ENCODE data around the gene WDR82.
A peak's percentile ranks its signal among the peaks of the same experiment; 100 is the strongest.

The WDR82 gene

DNA sequence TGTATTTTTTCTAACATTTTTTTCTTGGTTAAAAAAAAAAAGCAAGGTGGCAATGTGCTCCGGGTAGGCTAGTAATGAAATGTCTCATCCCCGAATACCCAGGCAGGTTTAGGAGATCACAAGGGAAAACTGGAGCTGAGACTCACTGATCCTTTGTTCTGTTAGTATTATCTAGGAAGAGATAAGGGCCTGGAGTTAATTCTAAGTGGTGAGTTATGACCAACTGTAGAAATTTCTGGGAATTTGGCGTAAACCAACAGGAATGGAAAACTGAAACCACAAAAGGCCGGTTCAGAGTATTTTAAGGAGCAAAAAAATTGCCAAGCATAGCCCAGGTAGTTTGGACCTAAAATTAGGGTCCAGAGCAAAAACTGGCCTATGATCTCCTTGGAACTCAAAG lies 20.5 kb downstream of the WDR82 start:
- no peak overlapping the region for H3K27ac Mint-ChIP-seq
- DNase-seq, result no peak
- H3K4me1 Mint-ChIP-seq, result peaks cover 96% of the 10 kb centered on the region
- H3K4me3 Mint-ChIP-seq, result no peak overlapping the region
- no peaks in the 10 kb centered on the region for H3K27me3 Mint-ChIP-seq
- H3K9me3 Mint-ChIP-seq, result no peaks in the 10 kb centered on the region
- ATAC-seq, result no peak

DNA sequence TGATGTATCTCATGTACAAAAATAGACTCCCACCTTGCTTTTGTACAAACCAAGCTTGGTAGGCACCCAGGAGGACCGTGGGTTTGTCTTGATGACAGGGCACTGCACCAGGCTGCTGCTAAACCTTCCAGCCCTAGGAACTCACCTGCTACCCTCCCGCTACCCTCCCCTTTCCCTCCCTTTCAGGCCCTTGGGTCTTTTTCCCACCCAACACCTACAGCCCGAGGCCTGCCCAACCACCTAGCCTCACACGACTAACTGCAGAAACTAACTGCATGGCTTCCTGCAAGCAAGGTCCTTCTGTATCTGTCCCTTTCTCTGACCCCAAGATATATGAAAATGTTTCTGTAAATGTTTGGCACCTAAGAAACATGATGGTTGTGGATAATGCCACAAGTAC lies 21.8 kb downstream of the WDR82 start:
- Mint-ChIP-seq H3K27ac (peak overlapping the region in 1 of 2 donors; percentile 27), H3K4me1 (peaks cover 97% of the 10 kb centered on the region), H3K4me3 (no peak overlapping the region), H3K27me3 (no peaks in the 10 kb centered on the region), H3K9me3 (no peaks in the 10 kb centered on the region)
- ATAC-seq (no peak), DNase-seq (no peak)

DNA sequence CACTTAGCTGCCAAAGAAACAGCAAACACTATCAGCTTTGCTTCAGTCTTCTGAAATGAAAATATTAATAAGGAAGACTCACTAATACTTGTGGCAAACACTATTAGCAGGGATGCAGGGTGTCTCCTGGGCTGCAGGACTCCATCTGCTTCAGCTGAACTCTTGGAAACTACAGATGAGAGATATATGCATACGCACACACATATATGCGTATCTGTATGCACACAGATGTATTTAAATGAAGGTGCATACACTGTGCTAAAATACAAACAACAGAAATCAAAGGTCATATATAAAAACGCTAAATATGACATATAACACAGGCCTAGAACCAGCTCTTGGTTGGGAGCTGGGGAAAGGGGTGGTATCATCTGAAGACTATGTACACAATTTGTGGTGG lies 22.3 kb downstream of the WDR82 start:
- H3K4me3 Mint-ChIP-seq, result no peak overlapping the region

DNA sequence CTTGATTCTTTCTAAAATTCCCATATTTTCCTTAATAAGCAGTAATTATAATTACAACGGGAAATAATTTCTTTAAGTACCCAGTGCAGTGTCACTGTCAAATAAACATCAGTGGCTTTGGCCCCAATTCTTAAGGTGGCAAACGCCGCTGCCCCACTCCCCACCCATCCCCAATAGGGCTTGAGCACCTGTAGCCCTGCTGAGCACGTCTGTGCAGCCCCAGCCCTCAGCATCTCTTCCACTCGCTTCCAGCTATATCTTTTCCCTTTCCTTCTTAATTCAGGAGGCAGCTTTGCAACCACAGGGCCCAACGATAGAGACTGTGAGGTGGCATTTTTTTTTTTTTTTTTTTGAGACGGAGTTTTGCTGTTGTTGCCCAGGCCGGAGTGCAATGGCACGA lies 23.8 kb downstream of the WDR82 start:
- DNase-seq (no peak), ATAC-seq (no peak)
- H3K4me3 Mint-ChIP-seq, result peak overlapping the region in 1 of 2 donors; percentile 55
- H3K4me1 Mint-ChIP-seq, result peaks cover 93% of the 10 kb centered on the region
- H3K27me3 Mint-ChIP-seq, result no peaks in the 10 kb centered on the region
- H3K27ac Mint-ChIP-seq, result no peak overlapping the region
- no peaks in the 10 kb centered on the region for H3K9me3 Mint-ChIP-seq

More for the DNA sequence above, 22.3 kb downstream of the WDR82 start:
- H3K27me3 Mint-ChIP-seq, result no peaks in the 10 kb centered on the region
- no peaks in the 10 kb centered on the region for H3K9me3 Mint-ChIP-seq
- DNase-seq, result no peak
- H3K27ac Mint-ChIP-seq, result peak overlapping the region in 1 of 2 donors; percentile 30
- ATAC-seq, result no peak
- H3K4me1 Mint-ChIP-seq, result peaks cover 95% of the 10 kb centered on the region

DNA sequence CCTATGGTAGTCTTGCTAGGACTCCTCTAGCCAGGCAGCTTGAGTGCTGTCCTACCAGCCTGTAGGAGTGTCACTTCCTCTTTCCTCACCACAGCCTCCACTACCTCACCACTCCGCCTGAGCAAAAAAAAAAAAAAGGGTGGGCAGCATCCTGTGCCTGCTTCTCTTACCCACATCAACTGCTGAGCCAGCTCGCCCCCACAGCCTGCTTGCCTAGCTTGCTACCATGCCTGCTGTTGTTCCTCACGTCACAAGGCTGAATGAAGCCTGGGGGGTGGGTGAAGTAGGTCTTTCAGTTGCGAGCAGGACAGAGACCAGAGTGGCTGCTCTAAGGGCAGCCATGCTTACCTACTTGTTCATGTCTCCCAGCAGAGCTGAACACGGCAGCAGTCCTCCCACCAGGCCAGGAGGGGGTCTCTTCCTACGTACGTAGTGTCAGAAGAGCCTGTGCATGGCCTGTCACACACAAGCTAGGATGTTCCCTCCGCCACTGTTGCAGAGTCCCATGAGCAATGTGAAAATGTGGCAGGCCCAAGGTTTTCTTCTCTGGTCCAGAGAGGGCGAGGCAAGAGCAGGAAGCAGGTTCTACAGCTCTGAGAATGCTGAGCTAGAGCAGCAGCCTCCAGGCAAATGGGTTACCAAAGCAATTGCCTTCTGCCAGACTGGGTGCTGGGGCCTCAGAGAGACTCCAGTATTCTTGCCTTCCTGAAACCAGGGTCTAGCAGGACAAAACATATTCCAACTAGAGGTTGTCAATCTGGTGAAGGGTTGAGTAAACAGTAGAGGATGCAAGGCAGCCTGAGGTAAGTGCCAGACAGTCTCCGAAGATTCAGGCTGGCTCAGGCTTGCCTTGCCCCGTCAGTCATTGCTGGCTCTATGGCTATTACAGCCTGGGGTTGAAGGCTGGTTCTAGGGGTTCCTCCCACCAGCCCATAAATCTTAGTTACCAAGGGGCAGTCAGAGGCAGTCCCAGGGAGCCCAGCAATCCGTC lies 24.8 kb downstream of the WDR82 start:
- peak overlapping the region; percentile 90 to 91 for H3K27ac Mint-ChIP-seq
- peak overlapping the region; percentile 81 to 83 for H3K4me3 Mint-ChIP-seq
- H3K9me3 Mint-ChIP-seq, result no peaks in the 10 kb centered on the region
- ATAC-seq, result peak; percentile 95
- H3K4me1 Mint-ChIP-seq, result peaks cover 95% of the 10 kb centered on the region
- no peaks in the 10 kb centered on the region for H3K27me3 Mint-ChIP-seq
- DNase-seq, result peak; percentile 86 to 92

DNA sequence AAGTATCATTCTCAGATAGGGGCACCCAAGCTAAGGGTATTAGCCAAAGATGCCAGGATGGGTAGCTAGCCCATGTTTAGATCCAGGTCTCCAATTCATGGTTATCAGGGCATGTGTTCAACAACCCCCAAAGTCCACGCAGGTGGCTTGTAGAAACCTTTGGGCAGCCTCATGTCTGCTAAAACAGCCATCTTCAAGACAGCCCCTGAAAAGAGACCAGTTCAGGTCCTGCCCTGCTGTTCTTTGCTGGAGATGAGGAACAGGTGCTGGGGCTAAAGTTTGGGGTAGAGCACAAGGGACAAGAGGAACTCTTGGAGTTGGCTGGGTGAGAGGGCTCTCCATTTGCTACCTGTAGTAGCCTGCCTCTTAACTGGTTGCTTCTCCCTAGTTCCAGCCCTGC lies 28.3 kb downstream of the WDR82 start:
- no peak for ATAC-seq
- H3K4me3 Mint-ChIP-seq, result no peak overlapping the region

DNA sequence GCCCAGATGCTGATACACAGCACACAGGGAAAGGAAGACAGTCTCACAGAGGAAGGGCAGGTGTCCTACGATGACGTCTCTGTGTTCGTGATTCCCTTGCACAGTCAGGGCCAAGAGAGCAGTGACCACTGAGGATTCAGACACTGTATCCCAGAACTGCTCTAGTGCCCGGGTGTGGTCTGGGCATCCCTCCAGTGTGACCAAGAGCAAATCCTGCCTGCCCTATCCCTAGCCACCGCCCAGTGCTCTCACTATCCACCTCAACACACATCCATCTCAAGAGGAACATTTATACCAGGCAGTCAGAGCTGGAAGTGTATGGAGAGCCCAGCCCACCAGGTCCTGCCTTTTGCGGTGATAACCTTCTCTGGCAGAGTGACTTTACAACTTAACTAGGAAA lies 28.8 kb downstream of the WDR82 start:
- no peaks in the 10 kb centered on the region for H3K27me3 Mint-ChIP-seq
- peak overlapping the region in 1 of 2 donors; percentile 94 for H3K27ac Mint-ChIP-seq
- H3K9me3 Mint-ChIP-seq, result no peaks in the 10 kb centered on the region
- ATAC-seq (no peak), DNase-seq (peak in 1 of 2 donors; percentile 7)
- peak overlapping the region; percentile 29 to 96 for H3K4me3 Mint-ChIP-seq
- peaks cover 86% of the 10 kb centered on the region for H3K4me1 Mint-ChIP-seq

More for the DNA sequence above, 28.3 kb downstream of the WDR82 start:
- Mint-ChIP-seq H3K27ac (no peak overlapping the region), H3K27me3 (no peaks in the 10 kb centered on the region), H3K4me1 (peaks cover 86% of the 10 kb centered on the region), H3K9me3 (no peaks in the 10 kb centered on the region)
- DNase-seq, result peak in 1 of 2 donors; percentile 9

DNA sequence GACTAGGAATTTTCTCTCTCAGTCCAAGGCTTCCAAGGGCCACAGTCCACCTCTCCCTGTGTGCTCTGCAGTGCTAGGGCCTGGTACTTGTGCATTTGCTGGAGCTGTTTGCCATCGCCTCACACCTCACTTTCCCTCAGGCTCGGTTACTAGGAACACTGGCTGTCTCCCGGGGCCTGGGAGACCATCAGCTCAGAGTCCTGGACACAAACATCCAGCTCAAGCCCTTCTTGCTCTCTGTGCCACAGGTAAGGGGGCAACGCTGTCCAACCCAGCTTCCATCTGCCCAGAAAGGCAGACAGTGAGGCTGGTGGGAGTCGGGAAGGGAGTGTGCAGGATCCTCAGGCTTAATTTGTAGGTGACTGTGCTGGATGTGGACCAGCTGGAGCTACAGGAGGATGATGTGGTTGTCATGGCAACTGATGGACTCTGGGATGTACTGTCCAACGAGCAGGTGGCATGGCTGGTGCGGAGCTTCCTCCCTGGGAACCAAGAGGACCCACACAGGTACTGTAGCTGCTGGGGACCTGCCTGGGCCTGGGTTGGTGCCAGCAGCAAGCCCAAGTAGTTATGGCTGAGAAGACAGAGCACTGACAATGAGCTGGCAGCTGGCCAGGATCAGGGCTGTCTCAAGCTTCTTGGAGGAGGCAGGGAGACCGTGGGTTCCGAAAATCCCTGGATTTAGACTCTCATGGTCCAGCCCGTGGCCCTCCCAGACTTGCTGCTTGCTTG lies 29.5 kb downstream of the WDR82 start:
- DNase-seq (peak in 1 of 2 donors; percentile 24), ATAC-seq (no peak)
- Mint-ChIP-seq H3K27me3 (no peaks in the 10 kb centered on the region), H3K9me3 (no peaks in the 10 kb centered on the region), H3K4me1 (peaks cover 86% of the 10 kb centered on the region), H3K4me3 (peak overlapping the region; percentile 82 to 96), H3K27ac (peak overlapping the region; percentile 7 to 94)

DNA sequence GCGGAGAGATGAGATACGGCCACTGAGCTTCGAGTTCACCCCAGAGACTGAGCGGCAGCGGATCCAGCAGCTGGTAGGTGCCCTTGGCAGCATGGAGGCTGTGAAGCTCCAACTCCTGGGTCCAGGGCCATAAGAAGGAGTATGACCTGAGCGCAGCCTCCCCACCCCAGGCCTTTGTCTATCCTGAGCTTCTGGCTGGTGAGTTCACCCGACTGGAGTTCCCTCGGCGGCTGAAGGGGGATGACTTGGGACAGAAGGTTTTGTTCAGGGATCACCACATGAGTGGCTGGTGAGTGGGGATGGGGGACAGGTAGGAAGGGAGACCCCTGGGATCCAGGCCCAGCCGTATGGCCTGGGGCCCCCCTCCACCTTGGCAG lies 30.3 kb downstream of the WDR82 start:
- no peak for ATAC-seq
- H3K27ac Mint-ChIP-seq, result peak overlapping the region; percentile 62 to 94
- DNase-seq, result no peak
- no peaks in the 10 kb centered on the region for H3K27me3 Mint-ChIP-seq
- H3K9me3 Mint-ChIP-seq, result peaks cover 0 to 5% of the 10 kb centered on the region in 2 donors
- peak overlapping the region; percentile 82 to 96 for H3K4me3 Mint-ChIP-seq
- H3K4me1 Mint-ChIP-seq, result peaks cover 86% of the 10 kb centered on the region

DNA sequence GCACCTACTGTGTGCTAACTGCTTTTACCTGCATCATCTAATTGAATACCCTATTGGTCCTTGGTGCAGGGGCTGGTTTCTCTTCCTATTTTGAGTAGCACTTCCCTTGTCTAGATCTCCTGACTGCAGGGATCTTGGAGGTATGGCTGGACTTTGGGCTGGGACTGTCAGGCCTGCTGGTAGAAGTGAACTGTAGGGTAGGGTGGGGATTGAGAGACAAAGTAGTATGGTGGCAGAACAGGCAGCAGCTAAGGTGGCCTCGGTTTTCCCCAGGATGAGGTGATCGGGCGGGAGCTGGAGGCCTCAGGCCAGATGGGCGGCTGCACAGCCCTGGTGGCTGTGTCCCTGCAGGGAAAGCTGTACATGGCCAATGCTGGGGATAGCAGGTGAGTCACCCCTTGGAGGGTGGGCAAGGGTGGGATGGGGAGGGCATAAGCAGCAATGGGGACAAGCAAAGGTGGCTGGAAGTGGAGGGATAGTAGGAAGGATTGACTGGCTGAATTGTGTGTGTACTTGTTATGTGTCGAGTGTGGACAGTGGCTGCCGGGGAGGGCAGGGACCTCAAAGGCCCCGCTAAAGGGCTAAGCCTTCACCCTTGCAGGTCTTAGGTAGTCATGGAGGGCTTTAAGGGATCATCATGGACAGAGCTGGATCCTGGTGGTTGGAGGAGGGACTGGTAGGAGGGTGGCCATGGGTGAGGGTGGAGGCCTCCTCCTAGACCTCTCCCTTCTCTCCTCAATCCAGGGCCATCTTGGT lies 30.9 kb downstream of the WDR82 start:
- DNase-seq (peak in 1 of 2 donors; percentile 12), ATAC-seq (no peak)
- Mint-ChIP-seq H3K4me1 (peaks cover 85% of the 10 kb centered on the region), H3K4me3 (peak overlapping the region; percentile 82 to 96), H3K9me3 (peaks cover 0 to 6% of the 10 kb centered on the region in 2 donors), H3K27me3 (no peaks in the 10 kb centered on the region), H3K27ac (peak overlapping the region; percentile 54 to 94)

DNA sequence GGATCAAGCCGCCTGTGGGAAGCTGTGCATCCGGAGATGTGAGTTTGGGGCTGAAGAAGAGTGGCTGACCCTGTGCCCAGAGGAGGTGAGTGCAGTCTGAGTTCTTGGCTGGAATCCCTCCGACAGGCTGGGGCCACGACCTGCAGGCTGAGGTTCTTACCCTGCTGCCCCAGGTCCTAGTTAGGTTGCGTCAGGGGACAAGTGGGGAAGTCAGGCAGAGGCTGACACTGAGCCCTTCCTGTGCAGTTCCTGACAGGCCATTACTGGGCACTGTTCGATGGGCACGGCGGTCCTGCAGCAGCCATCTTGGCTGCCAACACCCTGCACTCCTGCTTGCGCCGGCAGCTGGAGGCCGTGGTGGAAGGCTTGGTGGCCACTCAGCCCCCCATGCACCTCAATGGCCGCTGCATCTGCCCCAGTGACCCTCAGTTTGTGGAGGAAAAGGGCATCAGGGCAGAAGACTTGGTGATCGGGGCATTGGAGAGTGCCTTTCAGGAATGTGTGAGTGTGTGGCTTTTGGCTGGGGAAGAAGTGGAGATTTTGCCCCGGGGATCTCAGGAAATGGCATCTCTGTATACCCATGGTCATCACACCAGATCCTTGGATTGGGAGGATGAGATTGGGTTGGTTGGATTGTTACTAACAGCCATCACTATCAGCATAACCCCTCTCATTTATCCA lies 31.6 kb downstream of the WDR82 start:
- Mint-ChIP-seq H3K9me3 (peaks cover 0 to 6% of the 10 kb centered on the region in 2 donors), H3K27ac (peak overlapping the region; percentile 93 to 94), H3K4me3 (peak overlapping the region; percentile 82 to 96), H3K27me3 (no peaks in the 10 kb centered on the region), H3K4me1 (peaks cover 85% of the 10 kb centered on the region)
- DNase-seq (peak in 1 of 2 donors; percentile 35), ATAC-seq (peak; percentile 8)

DNA sequence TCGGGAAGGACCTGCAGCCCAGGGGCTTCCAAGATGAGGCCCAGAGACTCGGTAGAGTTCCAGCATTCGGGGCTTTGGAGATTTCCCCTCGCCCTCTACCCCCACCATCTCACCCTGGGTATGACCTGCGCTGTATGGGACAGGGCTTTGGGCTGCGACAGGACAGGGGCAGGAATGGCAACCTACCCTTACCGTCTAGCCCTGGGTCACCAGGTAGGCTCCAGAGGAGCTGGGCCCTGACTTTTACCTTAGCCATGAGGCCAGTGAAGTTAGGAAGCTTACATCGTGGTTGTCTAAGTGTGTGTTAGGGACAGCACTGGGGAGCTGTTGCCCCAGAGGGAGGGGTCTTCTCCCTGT lies 32.2 kb downstream of the WDR82 start:
- ATAC-seq, result peak; percentile 29
- Mint-ChIP-seq H3K4me1 (peaks cover 88% of the 10 kb centered on the region), H3K4me3 (peak overlapping the region; percentile 82 to 96), H3K9me3 (peaks cover 0 to 6% of the 10 kb centered on the region in 2 donors), H3K27me3 (no peaks in the 10 kb centered on the region), H3K27ac (peak overlapping the region; percentile 93 to 94)
- no peak for DNase-seq

DNA sequence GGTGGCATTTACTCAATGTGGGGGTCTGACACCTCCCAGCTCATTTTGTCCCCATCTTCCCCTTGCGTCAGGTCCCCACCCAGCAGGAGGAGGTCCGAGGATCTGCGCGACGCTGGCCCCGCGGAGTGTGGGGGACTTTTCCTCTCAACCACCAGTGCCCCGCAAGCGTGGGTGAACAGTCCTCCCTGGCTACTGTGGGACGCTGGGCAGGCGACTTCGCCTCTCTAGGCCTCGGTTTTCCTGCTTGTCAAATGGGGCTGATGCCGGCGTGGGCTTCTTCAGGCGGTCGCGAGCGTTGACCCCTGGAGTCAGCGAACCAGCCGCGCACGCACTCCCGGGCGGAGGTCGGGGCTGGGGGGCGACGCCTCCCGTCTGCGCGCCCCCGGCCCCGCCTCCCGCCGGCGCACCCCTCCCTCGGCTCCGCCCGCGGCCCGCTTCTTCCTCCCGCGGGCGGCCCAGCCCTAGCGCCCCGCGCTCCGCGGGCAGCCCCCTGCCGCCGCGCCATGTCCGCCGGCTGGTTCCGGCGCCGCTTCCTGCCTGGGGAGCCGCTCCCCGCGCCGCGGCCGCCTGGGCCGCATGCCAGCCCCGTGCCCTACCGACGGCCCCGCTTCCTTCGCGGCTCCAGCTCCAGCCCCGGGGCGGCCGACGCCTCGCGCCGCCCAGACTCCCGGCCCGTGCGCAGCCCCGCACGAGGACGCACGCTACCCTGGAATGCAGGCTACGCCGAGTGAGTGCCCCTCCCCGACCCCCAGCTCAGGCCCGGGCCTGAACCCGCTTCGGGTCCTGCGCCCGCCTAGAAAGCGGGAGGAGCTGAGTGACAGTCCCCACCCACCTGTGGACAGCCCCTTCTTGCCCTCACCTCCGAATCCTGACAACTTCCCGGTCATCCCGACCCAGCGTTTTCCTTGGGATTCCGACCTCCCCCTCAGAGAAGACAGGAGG lies 32.9 kb downstream of the WDR82 start, which contains the start of gene PPM1M:
Gene PPM1M, plus strand, starts transcription at position 438 of the 942 bp plus-strand sequence. Its CDS starts 66 bp downstream, at position 504.
- Mint-ChIP-seq H3K4me3 (peak within 1 kb of the TSS; percentile 82 to 96), H3K9me3 (peaks cover 0 to 6% of the 10 kb centered on the region in 2 donors), H3K4me1 (peaks cover 90% of the 10 kb centered on the region), H3K27me3 (no peaks in the 10 kb centered on the region), H3K27ac (peak within 1 kb of the TSS; percentile 94)
- DNase-seq (peak; percentile 67 to 70), ATAC-seq (peak; percentile 59)

Data from stimulated activated naive CD8-positive, alpha-beta T cell treated with anti-CD3 and anti-CD28 coated beads, Interleukin-15, amount 100 ng/mL, for 72 hours (primary cell).